Stromal cell of bone marrow (primary cell): ENCODE measurements around the gene TBC1D5.
"Not testable (repeated sequence)": the region's sequence is repeated elsewhere in the genome, so short reads cannot be mapped to it uniquely, and the experiment has no call there.

Experiments
- DNase-seq: peaks from one replicate; pipeline ENCODE4 v3.0.0-alpha.2; 2012; ENCODE audit warnings: low read depth

The TBC1D5 gene

GRCh38 chr3:17749705-17750293 lies 7.4 kb upstream of the TBC1D5 start:
- no peak for DNase-seq

GRCh38 chr3:17749281-17749680 lies 6.8 kb upstream of the TBC1D5 start:
- DNase-seq: no peak

- no peak for DNase-seq
Observed at GRCh38 chr3:17747890-17748247, 5.4 kb upstream of the TBC1D5 start.

- DNase-seq: no peak
Observed at GRCh38 chr3:17747174-17747889, 4.9 kb upstream of the TBC1D5 start.

- DNase-seq: no peak
Observed at GRCh38 chr3:17745894-17746293, 3.5 kb upstream of the TBC1D5 start.

GRCh38 chr3:17745301-17745700 lies 2.9 kb upstream of the TBC1D5 start:
- no peak for DNase-seq

- DNase-seq: no peak
Observed at GRCh38 chr3:17744693-17745092, 2.3 kb upstream of the TBC1D5 start.

GRCh38 chr3:17743658-17743995 lies 1.2 kb upstream of the TBC1D5 start:
- DNase-seq: no peak

GRCh38 chr3:17742880-17743657 lies 638 bp upstream of the TBC1D5 start:
- no peak for DNase-seq

GRCh38 chr3:17741621-17742101 lies 770 bp downstream of the TBC1D5 start:
- DNase-seq: no peak

- no peak for DNase-seq
Observed at GRCh38 chr3:17740721-17741141, 1.7 kb downstream of the TBC1D5 start.

- no peak for DNase-seq
Observed at GRCh38 chr3:17738921-17739320, 3.5 kb downstream of the TBC1D5 start.

- no peak for DNase-seq
Observed at GRCh38 chr3:17738219-17738618, 4.2 kb downstream of the TBC1D5 start.

GRCh38 chr3:17737591-17737990 lies 4.8 kb downstream of the TBC1D5 start:
- DNase-seq: no peak

GRCh38 chr3:17735362-17735761 lies 7.1 kb downstream of the TBC1D5 start:
- not testable (repeated sequence) for DNase-seq

- no peak for DNase-seq
Observed at GRCh38 chr3:17733768-17734167, 8.7 kb downstream of the TBC1D5 start.

GRCh38 chr3:17733215-17733614 lies 9.2 kb downstream of the TBC1D5 start:
- DNase-seq: no peak

- DNase-seq: no peak
Observed at GRCh38 chr3:17730318-17730967, 12.0 kb downstream of the TBC1D5 start.

GRCh38 chr3:17726313-17726712 lies 16.1 kb downstream of the TBC1D5 start:
- DNase-seq: no peak

- DNase-seq: not testable (repeated sequence)
Observed at GRCh38 chr3:17725844-17726243, 16.6 kb downstream of the TBC1D5 start.

- DNase-seq: no peak
Observed at GRCh38 chr3:17724948-17725347, 17.5 kb downstream of the TBC1D5 start.

GRCh38 chr3:17724122-17724521 lies 18.3 kb downstream of the TBC1D5 start:
- no peak for DNase-seq

- DNase-seq: no peak
Observed at GRCh38 chr3:17717411-17717810, 25.0 kb downstream of the TBC1D5 start.
